ENCODE data around the gene BCL2L12.

- no peak for TF ChIP-seq CTCF (IDR thresholded peaks at IDR 0.05)
- no peak for TF ChIP-seq POLR2A (IDR thresholded peaks at IDR 0.05)
Observed at GRCh38 chr19:49631014-49631588, 34.6 kb upstream of the BCL2L12 start.

Data from testis (tissue), 2 donors.